ENCODE results near the gene SIPA1. TPM values are rescaled to one million over a fixed set of nuclear protein-coding genes. Genes with fewer than 3 reads are reported as not detected.

The SIPA1 gene
- total and polyA plus RNA-seq, 2 of the 13 experiments (the other 11 are each of a cell fraction or from before 2014, with no cell fraction given) = 5.8 to 7.7 TPM

DNA sequence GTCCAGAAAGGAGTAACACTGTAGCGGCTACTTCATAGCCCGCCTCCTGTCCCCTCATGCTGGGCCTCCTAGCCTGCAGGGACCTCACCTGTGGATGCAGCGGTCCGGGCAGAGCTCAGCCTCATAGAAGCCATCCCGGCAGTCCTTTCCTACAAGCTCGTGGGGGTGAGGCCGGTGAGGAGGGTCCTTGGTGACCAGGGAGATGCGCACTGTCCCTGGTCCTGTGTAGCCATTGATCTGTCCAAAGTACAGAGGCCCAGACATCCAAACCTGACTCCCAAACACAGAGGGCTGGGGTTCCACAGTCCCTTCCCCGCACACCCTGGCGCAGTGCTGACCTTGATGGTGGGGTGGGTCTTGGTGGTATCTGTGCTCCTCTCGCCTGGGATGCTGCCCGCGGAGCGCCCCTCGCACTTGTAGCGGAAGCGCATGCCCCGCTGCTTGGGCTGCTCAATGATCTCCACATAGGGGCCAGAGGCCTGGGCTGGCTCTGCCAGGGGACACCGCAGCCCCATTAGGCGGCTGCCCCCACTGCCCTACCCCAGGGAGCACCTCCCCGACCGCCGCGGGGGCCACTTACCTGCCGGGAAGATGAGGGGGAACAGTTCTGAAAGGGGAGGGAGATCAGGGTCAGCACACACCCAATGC, 23.8 kb downstream of the SIPA1 start:
- H3K79me2 ChIP-seq (ENCODE audit: insufficient read depth, low read length) = peaks cover 14% of the 10 kb centered on the region
- intact Hi-C loops (cut with micrococcal nuclease; ENCODE audit: unreplicated experiment) = no loop called here
- no peak for FAIRE-seq
- TF ChIP-seq ZNF703 (CRISPR knock-in tag; IDR thresholded peaks at IDR 0.05; ENCODE audit: borderline replicate concordance) = no peak
- TF ChIP-seq, protein P1, sequence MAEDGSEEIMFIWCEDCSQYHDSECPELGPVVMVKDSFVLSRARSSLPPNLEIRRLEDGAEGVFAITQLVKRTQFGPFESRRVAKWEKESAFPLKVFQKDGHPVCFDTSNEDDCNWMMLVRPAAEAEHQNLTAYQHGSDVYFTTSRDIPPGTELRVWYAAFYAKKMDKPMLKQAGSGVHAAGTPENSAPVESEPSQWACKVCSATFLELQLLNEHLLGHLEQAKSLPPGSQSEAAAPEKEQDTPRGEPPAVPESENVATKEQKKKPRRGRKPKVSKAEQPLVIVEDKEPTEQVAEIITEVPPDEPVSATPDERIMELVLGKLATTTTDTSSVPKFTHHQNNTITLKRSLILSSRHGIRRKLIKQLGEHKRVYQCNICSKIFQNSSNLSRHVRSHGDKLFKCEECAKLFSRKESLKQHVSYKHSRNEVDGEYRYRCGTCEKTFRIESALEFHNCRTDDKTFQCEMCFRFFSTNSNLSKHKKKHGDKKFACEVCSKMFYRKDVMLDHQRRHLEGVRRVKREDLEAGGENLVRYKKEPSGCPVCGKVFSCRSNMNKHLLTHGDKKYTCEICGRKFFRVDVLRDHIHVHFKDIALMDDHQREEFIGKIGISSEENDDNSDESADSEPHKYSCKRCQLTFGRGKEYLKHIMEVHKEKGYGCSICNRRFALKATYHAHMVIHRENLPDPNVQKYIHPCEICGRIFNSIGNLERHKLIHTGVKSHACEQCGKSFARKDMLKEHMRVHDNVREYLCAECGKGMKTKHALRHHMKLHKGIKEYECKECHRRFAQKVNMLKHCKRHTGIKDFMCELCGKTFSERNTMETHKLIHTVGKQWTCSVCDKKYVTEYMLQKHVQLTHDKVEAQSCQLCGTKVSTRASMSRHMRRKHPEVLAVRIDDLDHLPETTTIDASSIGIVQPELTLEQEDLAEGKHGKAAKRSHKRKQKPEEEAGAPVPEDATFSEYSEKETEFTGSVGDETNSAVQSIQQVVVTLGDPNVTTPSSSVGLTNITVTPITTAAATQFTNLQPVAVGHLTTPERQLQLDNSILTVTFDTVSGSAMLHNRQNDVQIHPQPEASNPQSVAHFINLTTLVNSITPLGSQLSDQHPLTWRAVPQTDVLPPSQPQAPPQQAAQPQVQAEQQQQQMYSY (CRISPR knock-in tag; IDR thresholded peaks at IDR 0.05) = no peak
- no peak for TF ChIP-seq DNMT3B (CRISPR knock-in tag; conservative IDR thresholded peaks at IDR 0.05)
- peak; percentile 22; the same call in 1 of the 2 replicates for TF ChIP-seq GATAD2A (CRISPR knock-in tag; IDR thresholded peaks at IDR 0.05)
- TF ChIP-seq ZFY (CRISPR knock-in tag; IDR thresholded peaks at IDR 0.05) = no peak; the same call in 1 of the 2 replicates
- no peak for TF ChIP-seq THYN1 (CRISPR knock-in tag; IDR thresholded peaks at IDR 0.05; ENCODE audit: borderline replicate concordance, low read depth)
- TF ChIP-seq, protein P2, sequence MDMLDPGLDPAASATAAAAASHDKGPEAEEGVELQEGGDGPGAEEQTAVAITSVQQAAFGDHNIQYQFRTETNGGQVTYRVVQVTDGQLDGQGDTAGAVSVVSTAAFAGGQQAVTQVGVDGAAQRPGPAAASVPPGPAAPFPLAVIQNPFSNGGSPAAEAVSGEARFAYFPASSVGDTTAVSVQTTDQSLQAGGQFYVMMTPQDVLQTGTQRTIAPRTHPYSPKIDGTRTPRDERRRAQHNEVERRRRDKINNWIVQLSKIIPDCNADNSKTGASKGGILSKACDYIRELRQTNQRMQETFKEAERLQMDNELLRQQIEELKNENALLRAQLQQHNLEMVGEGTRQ (IDR thresholded peaks at IDR 0.05; ENCODE audit: low read depth, low read length) = no peak
- TF ChIP-seq, protein P2 (CRISPR knock-in tag; IDR thresholded peaks at IDR 0.05; ENCODE audit: borderline replicate concordance) = no peak
- no peak for TF ChIP-seq MBNL3 (CRISPR knock-in tag; conservative IDR thresholded peaks at IDR 0.05)
- no peak for TF ChIP-seq ARID2 (CRISPR knock-in tag; IDR thresholded peaks at IDR 0.05; ENCODE audit: borderline replicate concordance)
- no peak for TF ChIP-seq ZNF30 (CRISPR knock-in tag; IDR thresholded peaks at IDR 0.05)
- no peak; the same call in 1 of the 2 replicates for TF ChIP-seq TOPORS (CRISPR knock-in tag; IDR thresholded peaks at IDR 0.05)
- TF ChIP-seq, protein P3, sequence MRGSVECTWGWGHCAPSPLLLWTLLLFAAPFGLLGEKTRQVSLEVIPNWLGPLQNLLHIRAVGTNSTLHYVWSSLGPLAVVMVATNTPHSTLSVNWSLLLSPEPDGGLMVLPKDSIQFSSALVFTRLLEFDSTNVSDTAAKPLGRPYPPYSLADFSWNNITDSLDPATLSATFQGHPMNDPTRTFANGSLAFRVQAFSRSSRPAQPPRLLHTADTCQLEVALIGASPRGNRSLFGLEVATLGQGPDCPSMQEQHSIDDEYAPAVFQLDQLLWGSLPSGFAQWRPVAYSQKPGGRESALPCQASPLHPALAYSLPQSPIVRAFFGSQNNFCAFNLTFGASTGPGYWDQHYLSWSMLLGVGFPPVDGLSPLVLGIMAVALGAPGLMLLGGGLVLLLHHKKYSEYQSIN (CRISPR knock-in tag; IDR thresholded peaks at IDR 0.05; ENCODE audit: borderline replicate concordance) = no peak
- 0 out of 2 replicates have a peak, but pooled peaks have one; percentile 18 for TF ChIP-seq SALL1 (CRISPR knock-in tag; IDR thresholded peaks at IDR 0.05)
- TF ChIP-seq KAT8 (CRISPR knock-in tag; IDR thresholded peaks at IDR 0.05) = no peak
- no peak for TF ChIP-seq EZH2 (conservative IDR thresholded peaks at IDR 0.05; ENCODE audit: low read depth, low read length)

More for the DNA sequence above, 23.8 kb downstream of the SIPA1 start:
- no peaks in the 10 kb centered on the region for H3K9me3 ChIP-seq (ENCODE audit: low read length)
- H3K9ac ChIP-seq (ENCODE audit: insufficient read depth, low read depth, low read length) = peak overlapping the region; percentile 91
- H3K4me1 ChIP-seq (ENCODE audit: insufficient read depth, low read length) = peaks cover 10% of the 10 kb centered on the region
- H2AFZ ChIP-seq (ENCODE audit: low read length) = no peak overlapping the region
- no peaks in the 10 kb centered on the region; a peak in 1 of 5 replicates for H3K27me3 ChIP-seq (ENCODE audit: control insufficient read depth in 1 of 2, insufficient read depth in 2 of 2, low read length in 2 of 2)
- H3K27ac ChIP-seq (ENCODE audit: extremely low read length, insufficient read depth, low read length) = peak overlapping the region; percentile 69
- in situ Hi-C loops (cut with HindIII; ENCODE audit: extremely low pct_ligation_motif_present, low pct_unique_long_range_greater_than_20kb) = no loop called here
- peak; percentile 55 for ATAC-seq
- WGBS (ENCODE audit: low lambda C conversion rate) = 21% methylated on average over 10 of the region's 25 CpGs
- ChIA-PET POLR2A (interaction anchor here (1.4 to 3.6 kb wide), 5 partner anchors 9 to 52 kb away, joined by 3 to 17 read pairs (median 13); partner anchors contain the start of genes PCNX3 and SIPA1), CTCF (ENCODE audit: low intra/inter-chr PET ratio, low total read pairs) (no interaction called here)
- H3K4me2 ChIP-seq (ENCODE audit: low read depth, low read length) = peak overlapping the region; percentile 87
- peaks cover 25 to 36% of the 10 kb centered on the region in 2 experiments for H3K36me3 ChIP-seq (replicated peaks in 1 of 2; ENCODE audit: control insufficient read depth in 1 of 2, insufficient read depth in 2 of 2, low read length in 2 of 2)
- H3K4me3 ChIP-seq (replicated peaks in 1 of 3; ENCODE audit: insufficient read depth in 1 of 3, low read depth in 2 of 3, low read length in 3 of 3) = peak overlapping the region; percentile 81 to 94 (median 88)
- no TSS peak for BruUV-seq (replicated peaks)
- no peak for DNase-seq (ENCODE audit: low spot score)
- peaks cover 4% of the 10 kb centered on the region; the same call in 1 of the 2 replicates for H4K20me1 ChIP-seq (ENCODE audit: insufficient read depth, low read length)
